LNCaP clone FGC (cell line): ENCODE measurements around the gene PLEKHD1.

Source experiments
- DNase-seq: peaks from one replicate; pipeline ENCODE4 v3.0.0-alpha.2; 2011; ENCODE audit warnings: low read depth
- H3K4me3 ChIP-seq: 2 replicates; pipeline ENCODE4 v1.5.1; 2011; ENCODE audit warnings: mild to moderate bottlenecking, low read depth, low read length, control low read depth
- TF ChIP-seq, protein P1 (sequence below): IDR thresholded peaks from 2 replicates; pipeline ENCODE4 v1.5.1; 2012; ENCODE audit warnings: mild to moderate bottlenecking; ENCODE audit not compliant: control insufficient read depth, insufficient read depth; ENCODE audit errors: extremely low read depth

PLEKHD1 gene

GRCh38 chr14:69574954-69575295 lies 90.4 kb downstream of the PLEKHD1 start:
- H3K4me3 ChIP-seq, result no peak overlapping the region
- TF ChIP-seq, protein P1, sequence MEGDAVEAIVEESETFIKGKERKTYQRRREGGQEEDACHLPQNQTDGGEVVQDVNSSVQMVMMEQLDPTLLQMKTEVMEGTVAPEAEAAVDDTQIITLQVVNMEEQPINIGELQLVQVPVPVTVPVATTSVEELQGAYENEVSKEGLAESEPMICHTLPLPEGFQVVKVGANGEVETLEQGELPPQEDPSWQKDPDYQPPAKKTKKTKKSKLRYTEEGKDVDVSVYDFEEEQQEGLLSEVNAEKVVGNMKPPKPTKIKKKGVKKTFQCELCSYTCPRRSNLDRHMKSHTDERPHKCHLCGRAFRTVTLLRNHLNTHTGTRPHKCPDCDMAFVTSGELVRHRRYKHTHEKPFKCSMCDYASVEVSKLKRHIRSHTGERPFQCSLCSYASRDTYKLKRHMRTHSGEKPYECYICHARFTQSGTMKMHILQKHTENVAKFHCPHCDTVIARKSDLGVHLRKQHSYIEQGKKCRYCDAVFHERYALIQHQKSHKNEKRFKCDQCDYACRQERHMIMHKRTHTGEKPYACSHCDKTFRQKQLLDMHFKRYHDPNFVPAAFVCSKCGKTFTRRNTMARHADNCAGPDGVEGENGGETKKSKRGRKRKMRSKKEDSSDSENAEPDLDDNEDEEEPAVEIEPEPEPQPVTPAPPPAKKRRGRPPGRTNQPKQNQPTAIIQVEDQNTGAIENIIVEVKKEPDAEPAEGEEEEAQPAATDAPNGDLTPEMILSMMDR, result no peak
- no peak for DNase-seq

DNA sequence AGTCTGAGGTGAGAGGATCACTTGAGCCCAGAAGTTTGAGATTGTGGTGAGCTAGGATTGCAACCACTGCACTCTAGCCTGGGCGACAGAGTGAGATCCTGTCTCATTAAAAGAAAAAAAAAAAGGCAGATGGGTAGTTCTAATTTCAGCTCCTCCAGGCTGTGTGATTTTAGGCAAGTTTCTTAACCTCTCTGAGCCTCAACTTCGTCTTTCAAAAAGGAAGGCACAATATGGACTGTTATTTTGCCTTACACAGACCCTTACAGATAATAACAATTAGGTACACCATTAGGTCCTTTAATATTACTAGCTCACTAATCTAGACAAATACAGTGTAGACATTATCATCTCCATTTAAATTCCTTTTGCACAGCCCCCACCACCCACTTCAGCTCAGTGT lies 94.9 kb downstream of the PLEKHD1 start:
- DNase-seq, result no peak
- H3K4me3 ChIP-seq, result no peak overlapping the region
- TF ChIP-seq, protein P1, result no peak

DNA sequence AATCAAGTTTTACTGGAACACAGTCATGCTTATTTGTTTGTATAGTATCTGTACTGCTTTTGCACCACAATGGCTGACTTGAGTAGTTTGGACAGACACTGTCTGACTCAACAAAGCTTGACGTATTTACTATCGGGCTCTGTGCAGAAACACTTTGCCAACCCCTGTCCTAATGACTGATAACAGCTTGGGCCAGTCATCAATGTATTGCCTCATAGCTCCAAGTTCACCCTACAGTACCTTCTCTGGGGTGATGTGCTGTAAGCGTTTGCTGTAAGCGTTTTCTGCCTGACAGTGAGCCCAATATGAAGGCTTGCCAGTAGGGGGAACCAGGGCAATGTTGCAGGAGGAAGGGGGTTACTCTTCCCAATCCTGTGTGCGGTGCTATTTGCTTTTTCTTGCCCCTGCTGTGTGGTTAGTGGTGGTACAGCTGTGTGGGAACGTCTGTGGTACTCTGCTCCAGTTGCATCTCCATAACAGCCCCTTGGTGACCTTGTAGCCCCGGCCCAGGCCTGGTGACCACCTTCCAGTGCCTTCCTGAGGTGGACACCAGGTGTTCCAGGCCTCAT lies 95.6 kb downstream of the PLEKHD1 start:
- TF ChIP-seq, protein P1, result peak; percentile 40
- no peak for DNase-seq
- H3K4me3 ChIP-seq, result no peak overlapping the region
